ENCODE results near the gene CPNE7.
"Not testable (repeated sequence)": the region's sequence is repeated elsewhere in the genome, so short reads cannot be mapped to it uniquely, and the experiment has no call there.

The CPNE7 gene

GRCh38 chr16:89629827-89630610, 54.5 kb downstream of the CPNE7 start:
- Mint-ChIP-seq H3K27ac (no peak overlapping the region), H3K4me3 (no peak overlapping the region), H3K4me1 (no peaks in the 10 kb centered on the region), H3K27me3 (peaks cover 9% of the 10 kb centered on the region), H3K9me3 (no peaks in the 10 kb centered on the region)
- DNase-seq (no peak), ATAC-seq (no peak)

DNA sequence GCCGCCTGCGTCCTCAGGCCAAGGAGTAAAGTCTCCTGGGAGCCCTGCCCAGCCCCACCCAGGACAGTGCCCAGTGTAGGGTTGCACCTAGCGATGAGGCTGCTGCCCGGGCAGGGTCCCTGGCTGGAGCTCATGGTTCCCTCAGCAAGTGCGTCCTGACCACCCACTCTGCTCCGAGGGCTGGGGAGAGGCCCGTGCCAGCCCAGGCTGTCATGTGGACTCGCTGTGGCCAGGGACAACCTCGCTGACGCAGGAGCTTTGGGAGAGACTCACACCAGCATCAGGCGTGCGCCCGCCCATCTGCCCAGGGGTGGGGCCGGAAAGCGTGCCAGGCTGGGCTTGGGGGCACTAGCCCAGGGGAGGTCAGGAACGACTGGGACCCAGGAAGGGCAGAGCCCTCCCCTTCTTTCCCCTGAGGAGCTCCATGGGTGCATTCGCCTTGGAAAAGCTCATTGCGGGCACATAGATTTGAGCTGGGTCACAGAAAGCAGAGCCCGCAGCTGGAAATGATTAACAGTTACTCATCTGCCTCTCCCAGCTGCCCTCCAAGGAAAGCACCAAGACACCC, 57.6 kb downstream of the CPNE7 start:
- DNase-seq = no peak
- no peak overlapping the region for H3K4me3 Mint-ChIP-seq
- ATAC-seq = no peak
- no peaks in the 10 kb centered on the region for H3K4me1 Mint-ChIP-seq
- H3K9me3 Mint-ChIP-seq = no peaks in the 10 kb centered on the region
- H3K27ac Mint-ChIP-seq = no peak overlapping the region
- H3K27me3 Mint-ChIP-seq = peaks cover 19% of the 10 kb centered on the region

- Mint-ChIP-seq H3K27ac (peak overlapping the region in 1 of 2 donors; percentile 91), H3K27me3 (peaks cover 19% of the 10 kb centered on the region)
- not testable (repeated sequence) for H3K9me3 Mint-ChIP-seq, H3K4me1 Mint-ChIP-seq, H3K4me3 Mint-ChIP-seq, DNase-seq, ATAC-seq
Observed at GRCh38 chr16:89634463-89635385, 59.2 kb downstream of the CPNE7 start.

DNA sequence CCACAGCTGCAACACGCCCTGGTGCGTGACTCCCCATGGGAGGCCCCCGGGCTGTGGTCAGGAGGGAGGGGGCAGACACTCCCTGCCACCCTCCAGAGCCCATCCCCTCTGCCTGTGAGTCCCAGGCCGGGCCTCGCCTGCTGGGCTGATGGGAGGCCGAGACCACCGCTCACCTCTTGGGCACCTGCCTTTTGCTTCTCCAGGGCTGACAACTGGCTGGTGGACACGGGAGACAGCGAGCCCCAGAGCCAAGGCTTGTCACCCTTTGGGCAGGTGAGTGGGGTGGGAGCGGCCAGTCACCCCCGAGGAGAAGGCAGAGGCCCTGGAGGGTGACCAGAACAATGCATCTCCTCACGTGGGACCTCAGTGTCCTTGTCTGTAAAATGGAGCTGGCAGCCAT, 61.1 kb downstream of the CPNE7 start:
- Mint-ChIP-seq H3K9me3 (no peaks in the 10 kb centered on the region), H3K27ac (no peak overlapping the region), H3K4me3 (no peak overlapping the region), H3K4me1 (peaks cover 14% of the 10 kb centered on the region), H3K27me3 (peaks cover 19% of the 10 kb centered on the region)
- DNase-seq (no peak), ATAC-seq (no peak)

- Mint-ChIP-seq H3K27ac (no peak overlapping the region), H3K27me3 (peaks cover 19% of the 10 kb centered on the region), H3K4me3 (no peak overlapping the region), H3K4me1 (peaks cover 15% of the 10 kb centered on the region), H3K9me3 (no peaks in the 10 kb centered on the region)
- DNase-seq = no peak
- ATAC-seq = no peak
Observed at GRCh38 chr16:89637379-89637778, 61.8 kb downstream of the CPNE7 start.

DNA sequence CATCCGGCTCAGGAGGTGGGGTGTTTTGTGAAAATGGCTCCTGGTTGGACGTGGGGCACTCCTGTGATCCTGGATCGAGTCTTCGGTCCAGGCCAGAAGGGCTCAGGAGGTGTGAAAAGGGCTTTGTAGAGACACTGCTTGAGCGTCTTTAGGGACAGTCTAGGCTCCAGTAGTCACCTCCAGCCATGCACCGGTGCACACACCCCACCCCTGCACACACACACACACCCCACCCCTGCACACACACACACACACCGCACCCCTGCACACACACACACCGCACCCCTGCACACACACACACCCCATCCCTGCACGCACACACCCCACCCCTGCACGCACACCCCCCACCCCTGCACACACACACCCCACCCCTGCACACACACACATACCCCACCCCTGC, 62.9 kb downstream of the CPNE7 start:
- H3K9me3 Mint-ChIP-seq = no peaks in the 10 kb centered on the region
- peaks cover 15% of the 10 kb centered on the region for H3K4me1 Mint-ChIP-seq
- H3K27ac Mint-ChIP-seq = no peak overlapping the region
- ATAC-seq = no peak
- no peak overlapping the region for H3K4me3 Mint-ChIP-seq
- no peak for DNase-seq
- peaks cover 19% of the 10 kb centered on the region for H3K27me3 Mint-ChIP-seq

DNA sequence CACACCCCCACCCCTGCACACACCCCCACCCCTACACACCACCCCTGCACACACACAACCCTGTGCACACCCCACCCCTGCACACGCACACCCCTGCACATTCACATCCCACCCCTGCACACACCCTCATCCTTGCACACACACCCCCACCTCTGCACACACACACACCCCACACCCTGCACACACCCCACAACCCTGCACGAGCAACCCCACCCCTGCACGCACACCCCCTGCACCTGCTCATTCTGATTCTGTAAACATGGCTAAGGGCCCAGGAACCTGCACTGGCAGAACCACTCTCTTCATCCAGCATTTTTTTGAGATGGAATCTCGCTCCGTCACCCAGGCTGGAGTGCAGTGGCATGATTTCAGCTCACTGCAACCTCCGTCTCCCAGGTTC, 63.8 kb downstream of the CPNE7 start:
- ATAC-seq (peak; percentile 50), DNase-seq (no peak)
- Mint-ChIP-seq H3K4me1 (peaks cover 15% of the 10 kb centered on the region), H3K27me3 (peaks cover 19% of the 10 kb centered on the region), H3K4me3 (no peak overlapping the region), H3K27ac (peak overlapping the region in 1 of 2 donors; percentile 76), H3K9me3 (no peaks in the 10 kb centered on the region)

DNA sequence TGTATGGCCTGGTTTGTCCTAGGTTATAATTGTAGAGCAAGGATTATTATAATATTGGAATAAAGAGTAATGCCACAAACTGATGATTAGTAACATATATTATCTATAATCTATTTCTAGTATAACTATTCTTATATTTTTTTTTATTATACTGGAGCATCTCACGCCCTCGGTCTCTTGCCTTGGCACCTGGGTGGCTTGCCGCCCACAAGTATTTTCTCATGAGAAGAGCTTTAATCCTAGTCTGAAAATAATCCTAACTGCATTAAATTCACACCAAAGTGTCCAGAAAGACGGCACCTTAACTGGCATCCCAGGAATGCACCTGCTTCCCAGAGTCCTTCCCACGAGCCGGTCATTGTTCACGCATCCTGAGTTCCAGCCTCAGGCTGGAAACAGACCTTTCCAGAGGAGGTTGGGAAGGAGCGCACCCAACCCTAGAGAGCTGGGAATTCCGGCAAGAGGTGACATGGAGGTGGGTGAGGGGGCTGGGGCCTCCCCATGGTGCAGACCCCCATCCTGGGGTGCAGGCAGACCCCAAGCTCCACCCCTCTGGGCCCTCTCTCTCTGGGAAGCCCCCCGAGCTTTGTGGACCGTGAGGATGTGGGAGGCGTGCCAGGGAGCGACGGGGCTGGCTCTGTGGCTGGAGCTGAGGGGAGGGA, 66.0 kb downstream of the CPNE7 start:
- H3K9me3 Mint-ChIP-seq = no peaks in the 10 kb centered on the region
- peak overlapping the region in 1 of 2 donors; percentile 79 for H3K4me3 Mint-ChIP-seq
- H3K4me1 Mint-ChIP-seq = peaks cover 15% of the 10 kb centered on the region
- ATAC-seq (no peak), DNase-seq (no peak)
- peak overlapping the region in 1 of 2 donors; percentile 34 for H3K27ac Mint-ChIP-seq
- peaks cover 2% of the 10 kb centered on the region for H3K27me3 Mint-ChIP-seq

- H3K4me3 Mint-ChIP-seq = no peak overlapping the region
- DNase-seq = no peak
- ATAC-seq = no peak
- H3K27me3 Mint-ChIP-seq = no peaks in the 10 kb centered on the region
- H3K27ac Mint-ChIP-seq = no peak overlapping the region
- H3K9me3 Mint-ChIP-seq = no peaks in the 10 kb centered on the region
- H3K4me1 Mint-ChIP-seq = peaks cover 15% of the 10 kb centered on the region
Observed at GRCh38 chr16:89642574-89642973, 67.0 kb downstream of the CPNE7 start.

DNA sequence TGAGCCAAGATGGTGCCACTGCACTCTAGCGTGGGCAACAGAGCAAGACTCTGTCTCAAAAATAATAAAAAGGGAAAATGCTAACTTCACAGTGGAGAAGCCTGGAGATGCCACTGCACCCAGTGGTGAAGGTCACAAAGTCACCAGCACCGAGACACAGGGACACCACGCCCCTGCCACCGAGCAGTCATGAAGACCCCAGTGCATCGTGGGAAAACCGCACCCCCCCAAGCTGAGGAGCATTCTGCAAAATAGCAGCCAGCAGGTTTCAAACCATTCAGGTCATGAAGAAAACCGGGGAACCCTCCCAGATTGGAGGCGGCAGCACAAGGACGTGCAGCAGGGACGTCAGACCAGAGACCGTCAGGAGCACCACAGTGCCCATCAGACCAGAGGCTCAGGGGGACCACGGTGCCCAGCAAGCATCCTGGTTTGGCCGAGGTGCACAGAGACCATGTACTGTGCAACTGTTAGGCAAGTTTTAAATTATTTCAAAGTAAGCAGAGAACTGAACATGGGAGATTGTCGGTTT, 68.3 kb downstream of the CPNE7 start:
- no peak overlapping the region for H3K27ac Mint-ChIP-seq

GRCh38 chr16:89645122-89645521, 69.6 kb downstream of the CPNE7 start:
- Mint-ChIP-seq H3K4me3 (no peak overlapping the region), H3K27me3 (no peaks in the 10 kb centered on the region), H3K9me3 (no peaks in the 10 kb centered on the region), H3K4me1 (peaks cover 15% of the 10 kb centered on the region), H3K27ac (peak overlapping the region in 1 of 2 donors; percentile 27)
- ATAC-seq (no peak), DNase-seq (no peak)

More for the DNA sequence above, 68.3 kb downstream of the CPNE7 start:
- ATAC-seq (no peak), DNase-seq (no peak)
- H3K27me3 Mint-ChIP-seq = no peaks in the 10 kb centered on the region
- no peak overlapping the region for H3K4me3 Mint-ChIP-seq
- peaks cover 15% of the 10 kb centered on the region for H3K4me1 Mint-ChIP-seq
- H3K9me3 Mint-ChIP-seq = no peaks in the 10 kb centered on the region

DNA sequence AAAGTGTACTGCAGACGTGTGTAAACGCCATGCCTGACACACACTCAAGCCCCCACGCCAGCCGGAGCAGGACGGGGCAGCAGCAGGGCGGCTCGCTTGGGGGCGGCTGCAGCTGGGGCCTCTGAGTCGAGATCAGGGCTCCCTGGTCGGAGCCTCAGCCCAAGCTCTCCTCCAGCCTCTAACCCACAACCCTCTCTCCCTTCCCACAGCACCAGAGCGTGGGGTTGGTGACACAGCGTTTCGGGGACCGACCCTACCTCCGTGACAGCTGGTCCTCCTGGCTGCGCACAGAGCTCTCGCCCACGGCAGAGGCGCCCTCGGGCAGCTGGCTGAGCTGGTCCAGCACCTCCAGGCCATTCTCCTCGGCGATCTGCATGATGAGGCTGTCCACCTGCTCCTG, 70.7 kb downstream of the CPNE7 start:
- ATAC-seq (no peak), DNase-seq (no peak)
- no peaks in the 10 kb centered on the region for H3K27me3 Mint-ChIP-seq
- H3K4me3 Mint-ChIP-seq = no peak overlapping the region
- H3K27ac Mint-ChIP-seq = no peak overlapping the region
- no peaks in the 10 kb centered on the region for H3K9me3 Mint-ChIP-seq
- peaks cover 5% of the 10 kb centered on the region for H3K4me1 Mint-ChIP-seq
